ENCODE data around the gene GPD2. TPM values are rescaled to one million over a fixed set of nuclear protein-coding genes. Genes with fewer than 3 reads are reported as not detected.

The GPD2 gene
- total and polyA plus RNA-seq, 2 donors (not counting 1 experiment from before 2014, with no cell fraction given): 5.1 to 26.8 TPM

DNA sequence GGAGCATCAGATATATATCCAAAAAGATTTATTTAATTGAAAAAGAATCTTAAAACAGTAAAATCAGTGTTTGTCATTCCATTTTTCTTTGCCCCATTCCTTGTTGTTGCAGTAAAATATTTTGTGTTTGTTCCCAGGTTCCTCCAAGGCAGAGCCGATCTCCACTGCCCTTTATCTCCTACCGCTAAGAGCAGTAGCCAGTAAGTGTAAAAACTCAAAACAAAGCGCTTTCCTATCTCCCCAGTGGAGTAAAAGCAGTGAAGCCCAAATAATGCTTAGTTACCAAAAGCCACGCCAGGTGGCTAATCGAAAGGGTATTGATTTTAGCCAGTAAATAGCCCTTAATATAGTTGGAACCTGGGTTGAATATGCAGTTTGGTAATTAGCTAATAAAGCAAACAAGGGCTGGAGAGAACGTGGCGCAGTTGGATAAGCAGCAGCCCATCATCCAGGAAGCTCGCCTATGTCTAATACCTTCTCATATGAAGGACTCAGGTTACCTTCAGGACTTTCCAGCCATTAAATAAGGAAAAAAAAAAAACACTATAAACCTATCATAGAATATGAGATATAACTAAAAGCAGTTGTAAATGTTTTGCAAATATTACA, 12.4 kb upstream of the GPD2 start:
- no peaks in the 10 kb centered on the region for H3K79me2 ChIP-seq (ENCODE audit: control insufficient read depth, insufficient read depth, low read length)
- ChIA-PET CTCF (no interaction called here), POLR2A (no interaction called here)
- no peak overlapping the region for H3K27ac Mint-ChIP-seq
- H3K9me3 ChIP-seq (ENCODE audit: control extremely low read depth in 1 of 3, control insufficient read depth in 2 of 3, insufficient read depth in 1 of 3, low read length in 2 of 3): no peaks in the 10 kb centered on the region
- H3K4me3 Mint-ChIP-seq: no peak overlapping the region
- intact Hi-C loops (cut with micrococcal nuclease): no loop called here
- no peak for TF ChIP-seq EZH2 (IDR thresholded peaks at IDR 0.05; ENCODE audit: borderline replicate concordance, insufficient read depth, low read depth, low read length, poor library complexity, severe bottlenecking)
- TF ChIP-seq, protein P1, sequence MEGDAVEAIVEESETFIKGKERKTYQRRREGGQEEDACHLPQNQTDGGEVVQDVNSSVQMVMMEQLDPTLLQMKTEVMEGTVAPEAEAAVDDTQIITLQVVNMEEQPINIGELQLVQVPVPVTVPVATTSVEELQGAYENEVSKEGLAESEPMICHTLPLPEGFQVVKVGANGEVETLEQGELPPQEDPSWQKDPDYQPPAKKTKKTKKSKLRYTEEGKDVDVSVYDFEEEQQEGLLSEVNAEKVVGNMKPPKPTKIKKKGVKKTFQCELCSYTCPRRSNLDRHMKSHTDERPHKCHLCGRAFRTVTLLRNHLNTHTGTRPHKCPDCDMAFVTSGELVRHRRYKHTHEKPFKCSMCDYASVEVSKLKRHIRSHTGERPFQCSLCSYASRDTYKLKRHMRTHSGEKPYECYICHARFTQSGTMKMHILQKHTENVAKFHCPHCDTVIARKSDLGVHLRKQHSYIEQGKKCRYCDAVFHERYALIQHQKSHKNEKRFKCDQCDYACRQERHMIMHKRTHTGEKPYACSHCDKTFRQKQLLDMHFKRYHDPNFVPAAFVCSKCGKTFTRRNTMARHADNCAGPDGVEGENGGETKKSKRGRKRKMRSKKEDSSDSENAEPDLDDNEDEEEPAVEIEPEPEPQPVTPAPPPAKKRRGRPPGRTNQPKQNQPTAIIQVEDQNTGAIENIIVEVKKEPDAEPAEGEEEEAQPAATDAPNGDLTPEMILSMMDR (IDR thresholded peaks at IDR 0.05): no peak
- H3K4me2 ChIP-seq (replicated peaks; ENCODE audit: low read depth, low read length, poor library complexity, severe bottlenecking): no peak overlapping the region
- no peak for ATAC-seq (ENCODE audit: low read depth)
- no peaks in the 10 kb centered on the region for H3K36me3 ChIP-seq (replicated peaks in 1 of 2; ENCODE audit: control extremely low read depth in 1 of 2, control insufficient read depth in 1 of 2, extremely low read depth in 1 of 2, insufficient read depth in 2 of 2, low read length in 1 of 2)
- DNase-seq: no peak
- WGBS (ENCODE audit: insufficient coverage): 77% methylated on average over 2 of the region's 8 CpGs
- no peak overlapping the region for H3K9ac ChIP-seq (ENCODE audit: low read length)
- no peaks in the 10 kb centered on the region for H3K4me1 ChIP-seq (ENCODE audit: control insufficient read depth in 2 of 2, insufficient read depth in 2 of 2, low read length in 2 of 2)
- H3K27me3 Mint-ChIP-seq: peaks cover 11% of the 10 kb centered on the region
- H4K20me1 ChIP-seq (ENCODE audit: control insufficient read depth, insufficient read depth, low read length, poor library complexity, severe bottlenecking): no peaks in the 10 kb centered on the region
- no peak overlapping the region for H2AFZ ChIP-seq (ENCODE audit: insufficient read depth, low read depth, low read length, poor library complexity, severe bottlenecking)
- no peak overlapping the region for H3K27ac ChIP-seq (ENCODE audit: low read length in 2 of 2)
- H3K4me1 Mint-ChIP-seq: no peaks in the 10 kb centered on the region
- no peak overlapping the region for H3K4me3 ChIP-seq (ENCODE audit: control extremely low read depth in 1 of 5, extremely low read depth in 1 of 5, insufficient read depth in 1 of 5, low read depth in 2 of 5, low read length in 4 of 5)
- H3K27me3 ChIP-seq (replicated peaks in 1 of 4; ENCODE audit: control extremely low read depth in 1 of 4, control insufficient read depth in 3 of 4, insufficient read depth in 4 of 4, low read length in 3 of 4): no peaks in the 10 kb centered on the region
- H3K9me3 Mint-ChIP-seq (ENCODE audit: insufficient read depth): no peaks in the 10 kb centered on the region

DNA sequence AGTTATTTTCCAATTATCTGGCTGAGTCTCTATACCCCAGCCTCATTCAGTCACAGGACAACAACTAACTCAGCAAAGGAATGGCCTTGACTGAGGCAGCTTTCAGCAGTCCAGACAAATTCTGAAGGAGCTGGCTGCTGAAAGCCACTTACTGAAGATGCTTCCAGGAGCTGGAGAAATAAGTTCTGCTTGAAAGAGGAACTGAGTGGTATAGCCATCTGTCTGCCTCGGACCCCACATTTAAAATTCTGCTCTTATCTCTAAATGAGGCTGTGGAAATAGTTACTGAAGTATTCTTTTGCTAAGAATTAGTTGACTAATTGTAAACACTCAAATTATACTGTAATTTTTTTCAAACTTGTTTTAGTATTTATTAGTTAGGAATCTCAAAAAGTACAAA, 9.1 kb upstream of the GPD2 start:
- no peak overlapping the region for H3K4me3 Mint-ChIP-seq
- Histone ChIP-seq H2AFZ (ENCODE audit: insufficient read depth, low read depth, low read length, poor library complexity, severe bottlenecking) (no peak overlapping the region), H3K9me3 (ENCODE audit: control extremely low read depth in 1 of 3, control insufficient read depth in 2 of 3, insufficient read depth in 1 of 3, low read length in 2 of 3) (no peaks in the 10 kb centered on the region), H3K4me2 (replicated peaks; ENCODE audit: low read depth, low read length, poor library complexity, severe bottlenecking) (no peak overlapping the region), H3K36me3 (replicated peaks in 1 of 2; ENCODE audit: control extremely low read depth in 1 of 2, control insufficient read depth in 1 of 2, extremely low read depth in 1 of 2, insufficient read depth in 2 of 2, low read length in 1 of 2) (no peaks in the 10 kb centered on the region), H3K9ac (ENCODE audit: low read length) (no peak overlapping the region), H3K27me3 (replicated peaks in 1 of 4; ENCODE audit: control extremely low read depth in 1 of 4, control insufficient read depth in 3 of 4, insufficient read depth in 4 of 4, low read length in 3 of 4) (no peaks in the 10 kb centered on the region), H3K79me2 (ENCODE audit: control insufficient read depth, insufficient read depth, low read length) (no peaks in the 10 kb centered on the region), H3K4me3 (ENCODE audit: control extremely low read depth in 1 of 5, extremely low read depth in 1 of 5, insufficient read depth in 1 of 5, low read depth in 2 of 5, low read length in 4 of 5) (no peak overlapping the region), H3K4me1 (ENCODE audit: control insufficient read depth in 2 of 2, insufficient read depth in 2 of 2, low read length in 2 of 2) (no peaks in the 10 kb centered on the region), H4K20me1 (ENCODE audit: control insufficient read depth, insufficient read depth, low read length, poor library complexity, severe bottlenecking) (no peaks in the 10 kb centered on the region), H3K27ac (ENCODE audit: low read length in 2 of 2) (no peak overlapping the region)
- DNase-seq (no peak), ATAC-seq (ENCODE audit: low read depth) (no peak)
- H3K27me3 Mint-ChIP-seq: peaks cover 8% of the 10 kb centered on the region
- no CpG with 5 or more reads among the region's 1 CpG for WGBS (ENCODE audit: insufficient coverage)
- H3K27ac Mint-ChIP-seq: no peak overlapping the region
- intact Hi-C loops (cut with micrococcal nuclease): no loop called here
- H3K9me3 Mint-ChIP-seq (ENCODE audit: insufficient read depth): no peaks in the 10 kb centered on the region
- H3K4me1 Mint-ChIP-seq: peaks cover 6% of the 10 kb centered on the region
- TF ChIP-seq, protein P1 (IDR thresholded peaks at IDR 0.05): no peak
- CTCF ChIA-PET: no interaction called here
- POLR2A ChIA-PET: no interaction called here
